ENCODE measurements around the gene POLR2L. TPM values are rescaled to one million over a fixed set of nuclear protein-coding genes. Genes with fewer than 3 reads are reported as not detected.
A peak's percentile ranks its signal among the peaks of the same experiment; 100 is the strongest.

The POLR2L gene
- total RNA-seq, 2 donors from 2014 or later: 33.5 to 83.4 TPM

DNA sequence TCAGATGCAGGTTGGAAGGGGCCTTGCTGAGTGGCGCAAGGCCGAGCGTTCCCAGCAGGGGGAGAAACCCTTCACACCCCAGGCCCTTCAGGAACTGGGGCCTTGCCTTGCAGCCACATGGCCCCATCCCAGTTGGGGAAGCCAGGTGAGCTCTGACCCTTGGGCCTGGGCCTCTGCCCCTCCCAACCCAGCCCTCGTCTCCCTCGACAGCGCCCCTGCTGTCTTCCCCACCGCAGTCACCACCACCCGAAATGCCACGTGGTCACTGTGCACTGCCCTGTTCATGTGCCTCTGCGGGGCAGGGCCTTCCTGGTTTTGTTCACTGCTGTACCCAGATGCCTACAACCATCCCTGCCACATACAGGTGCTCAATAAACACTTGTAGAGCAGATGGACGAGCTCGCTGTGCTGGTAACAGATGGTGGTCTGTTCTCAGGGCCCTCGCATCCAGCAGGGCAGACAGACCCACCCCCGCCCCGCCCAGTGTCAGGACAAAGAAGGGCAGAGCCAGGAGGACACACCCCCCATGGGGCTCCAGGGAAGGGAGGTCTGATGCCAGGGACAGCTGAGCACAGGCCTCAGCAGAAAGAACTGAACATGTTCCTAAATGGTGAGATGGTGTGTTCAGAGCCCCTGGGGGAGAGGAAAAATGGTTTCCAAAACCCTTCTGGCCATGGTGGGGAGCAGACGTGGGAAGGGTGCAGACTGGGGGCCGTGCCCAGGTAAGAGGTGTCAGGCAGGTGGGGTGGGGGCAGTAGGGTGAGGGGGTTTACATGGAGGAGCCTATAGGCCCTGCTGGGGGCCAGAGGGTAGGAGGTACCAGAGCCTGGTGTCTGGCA lies 3.7 kb downstream of the POLR2L start:
- TF ChIP-seq CTCF (IDR thresholded peaks at IDR 0.05): peak in 3 of 7 experiments; percentile 35 to 48 (median 38)
- peak in 1 of 3 donors; percentile 0 for TF ChIP-seq POLR2A (IDR thresholded peaks at IDR 0.05)
- Histone ChIP-seq H3K36me3 (replicated peaks in 1 of 2; ENCODE audit: insufficient read depth in 1 of 2, low read depth in 2 of 2) (peaks cover 0 to 20% of the 10 kb centered on the region in 2 donors), H3K9me3 (no peaks in the 10 kb centered on the region), H3K4me1 (peaks cover 79% of the 10 kb centered on the region), H3K4me3 (no peak overlapping the region), H3K27ac (peak overlapping the region; percentile 20 to 99 (median 42)), H3K27me3 (no peaks in the 10 kb centered on the region)
- ATAC-seq: no peak
- DNase-seq: peak in 2 of 4 donors; percentile 65 to 72
- intact Hi-C loops (cut with DNase I): no loop called here
- WGBS, 2 donors: 44 to 45% methylated on average over 4 to 17 of the region's 17 CpGs

DNA sequence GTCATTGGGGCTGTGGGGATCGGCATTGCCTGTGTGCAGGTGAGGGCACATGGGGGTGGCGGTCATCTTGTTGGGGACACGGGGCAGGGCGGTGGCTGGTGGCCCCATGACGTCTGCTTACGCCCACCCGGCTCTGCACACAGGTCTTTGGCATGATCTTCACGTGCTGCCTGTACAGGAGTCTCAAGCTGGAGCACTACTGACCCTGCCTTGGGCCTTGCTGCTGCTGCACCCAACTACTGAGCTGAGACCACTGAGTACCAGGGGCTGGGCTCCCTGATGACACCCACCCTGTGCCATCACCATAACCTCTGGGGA lies 4.4 kb downstream of the POLR2L start:
- intact Hi-C loops (cut with DNase I): no loop called here
- Histone ChIP-seq H3K36me3 (replicated peaks in 1 of 2; ENCODE audit: insufficient read depth in 1 of 2, low read depth in 2 of 2) (peaks cover 0 to 20% of the 10 kb centered on the region in 2 donors), H3K4me1 (peaks cover 76% of the 10 kb centered on the region), H3K4me3 (no peak overlapping the region), H3K27ac (peak overlapping the region in 3 of 4 donors; percentile 44 to 99 (median 99)), H3K27me3 (no peaks in the 10 kb centered on the region), H3K9me3 (no peaks in the 10 kb centered on the region)
- DNase-seq (no peak), ATAC-seq (no peak)
- 70 to 87% methylated on average over 4 to 8 of the region's 8 CpGs for WGBS, 2 donors
- TF ChIP-seq POLR2A (IDR thresholded peaks at IDR 0.05): no peak
- TF ChIP-seq CTCF (IDR thresholded peaks at IDR 0.05): no peak

- DNase-seq: no peak
- H3K4me1 ChIP-seq: peaks cover 78% of the 10 kb centered on the region
- intact Hi-C loops (cut with DNase I): no loop called here
Measured at GRCh38 chr11:837189-837989, 4.9 kb downstream of the POLR2L start.

GRCh38 chr11:836700-837099 lies 5.6 kb downstream of the POLR2L start:
- no peaks in the 10 kb centered on the region for H3K27me3 ChIP-seq
- H3K4me1 ChIP-seq: peaks cover 85% of the 10 kb centered on the region
- DNase-seq: no peak
- intact Hi-C loops (cut with DNase I): no loop called here
- no peak for ATAC-seq
- H3K27ac ChIP-seq: peak overlapping the region; percentile 41 to 99 (median 98)
- H3K9me3 ChIP-seq: no peaks in the 10 kb centered on the region
- WGBS, 2 donors: 72 to 93% methylated on average over 6 to 9 of the region's 9 CpGs
- no peak overlapping the region for H3K4me3 ChIP-seq
- no peak for TF ChIP-seq POLR2A (IDR thresholded peaks at IDR 0.05)
- TF ChIP-seq CTCF (IDR thresholded peaks at IDR 0.05): no peak
- peaks cover 0 to 20% of the 10 kb centered on the region in 2 donors for H3K36me3 ChIP-seq (replicated peaks in 1 of 2; ENCODE audit: insufficient read depth in 1 of 2, low read depth in 2 of 2)

More at GRCh38 chr11:837189-837989, 4.9 kb downstream of the POLR2L start:
- TF ChIP-seq POLR2A (IDR thresholded peaks at IDR 0.05) (no peak), CTCF (IDR thresholded peaks at IDR 0.05) (no peak)
- no peak overlapping the region for H3K4me3 ChIP-seq
- no peaks in the 10 kb centered on the region for H3K9me3 ChIP-seq
- WGBS, 2 donors: 82% methylated on average over 11 to 22 of the region's 22 CpGs
- ATAC-seq: no peak
- peak overlapping the region; percentile 41 to 99 (median 98) for H3K27ac ChIP-seq
- peaks cover 0 to 20% of the 10 kb centered on the region in 2 donors for H3K36me3 ChIP-seq (replicated peaks in 1 of 2; ENCODE audit: insufficient read depth in 1 of 2, low read depth in 2 of 2)
- no peaks in the 10 kb centered on the region for H3K27me3 ChIP-seq

All from body of pancreas (tissue), 4 donors.